HG02763 (cell line): ENCODE results near the gene EZH2.

ENCODE experiments used
- ATAC-seq: cut with Tn5 transposase; IDR thresholded peaks from one replicate; pipeline ENCODE4 v1.9.1; 2021; ENCODE audit warnings: mild to moderate bottlenecking, moderate library complexity; ENCODE audit not compliant: unreplicated experiment

The EZH2 gene

DNA sequence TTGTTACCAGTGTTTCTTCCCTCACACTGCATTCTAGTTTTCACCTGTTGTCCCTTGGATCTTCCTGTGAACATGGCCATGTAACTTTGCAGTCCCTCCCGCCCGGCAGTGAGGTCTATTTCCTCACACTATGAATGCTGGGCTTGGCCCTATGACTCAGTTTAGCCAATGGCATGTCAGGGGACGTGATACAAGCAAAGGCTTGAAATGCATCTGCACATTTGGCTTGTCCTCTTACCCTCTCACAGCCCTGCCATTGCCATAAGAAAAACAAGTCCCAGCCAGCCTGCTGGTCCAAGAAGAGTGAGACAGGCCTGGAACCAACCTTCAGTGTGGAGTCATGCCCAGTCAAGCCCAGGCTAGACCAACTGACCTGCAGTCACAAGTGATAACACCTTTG is 17.1 kb upstream of the EZH2 start:
- no peak for ATAC-seq

DNA sequence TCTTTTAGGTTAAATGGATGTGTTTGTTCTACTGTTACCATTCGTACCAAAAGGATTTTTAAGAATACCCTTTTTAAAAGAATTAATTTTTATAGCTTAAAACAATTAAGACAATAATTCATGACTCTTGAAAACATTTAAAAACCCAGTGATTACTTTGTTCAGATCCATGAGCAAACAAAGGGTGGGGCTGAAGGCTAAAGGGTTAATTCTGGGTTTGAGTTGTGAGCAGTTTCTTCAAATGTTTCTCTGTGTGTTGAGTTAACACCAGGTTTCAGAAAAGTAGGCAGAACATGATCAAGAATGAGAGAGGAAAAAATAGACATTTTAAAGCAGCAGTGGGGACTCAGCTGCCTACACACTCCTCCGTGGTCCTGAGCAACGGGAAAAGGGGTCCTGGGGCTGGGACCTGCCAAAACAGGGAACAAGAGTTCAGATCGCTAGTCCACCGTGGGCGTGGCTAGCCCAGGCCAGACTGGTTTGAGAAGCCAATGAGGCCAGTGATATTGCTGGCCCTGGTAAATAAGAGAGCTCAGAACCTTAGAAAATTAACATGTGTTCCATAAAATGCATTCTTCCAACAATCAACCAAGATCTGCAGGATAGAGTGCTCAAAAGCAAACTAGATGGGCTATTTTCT is 14.9 kb upstream of the EZH2 start:
- no peak for ATAC-seq

DNA sequence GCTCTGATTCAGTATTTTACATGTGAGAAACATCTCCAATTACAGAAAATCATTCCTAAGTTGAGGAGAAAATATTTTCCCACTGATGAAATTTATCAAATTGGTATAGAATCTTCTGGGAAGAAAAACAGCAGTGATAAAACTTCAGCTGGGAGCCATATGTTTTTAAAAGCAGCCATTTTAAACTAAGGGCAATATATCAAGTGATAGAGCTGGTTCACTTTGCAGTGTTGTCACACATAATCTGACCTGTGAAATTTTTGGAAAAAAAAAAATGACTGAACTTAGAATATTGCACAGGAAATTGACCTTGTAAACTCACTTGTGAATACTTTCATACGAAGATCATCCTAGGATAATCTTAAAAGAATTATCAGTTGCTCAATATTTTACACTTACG is 10.5 kb upstream of the EZH2 start:
- no peak for ATAC-seq

DNA sequence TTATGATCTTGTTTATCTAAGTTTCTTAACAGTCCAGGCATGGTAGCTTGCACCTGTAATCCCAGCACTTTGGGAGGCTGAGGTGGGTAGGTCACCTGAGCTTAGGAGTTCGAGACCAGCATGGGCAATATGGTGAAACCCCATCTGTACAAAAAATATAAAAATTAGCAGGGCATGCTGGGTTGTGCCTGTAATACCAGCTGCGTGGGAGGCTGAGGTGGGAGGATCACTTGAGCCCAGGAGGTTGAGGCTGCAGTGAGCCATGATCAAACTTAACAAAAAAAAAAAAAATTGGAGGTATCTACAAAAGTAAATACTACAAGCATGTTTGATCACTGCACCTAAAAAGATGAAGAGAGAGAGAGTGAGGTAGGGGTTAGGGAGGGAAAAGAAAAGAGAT is 9.0 kb upstream of the EZH2 start:
- ATAC-seq: no peak

DNA sequence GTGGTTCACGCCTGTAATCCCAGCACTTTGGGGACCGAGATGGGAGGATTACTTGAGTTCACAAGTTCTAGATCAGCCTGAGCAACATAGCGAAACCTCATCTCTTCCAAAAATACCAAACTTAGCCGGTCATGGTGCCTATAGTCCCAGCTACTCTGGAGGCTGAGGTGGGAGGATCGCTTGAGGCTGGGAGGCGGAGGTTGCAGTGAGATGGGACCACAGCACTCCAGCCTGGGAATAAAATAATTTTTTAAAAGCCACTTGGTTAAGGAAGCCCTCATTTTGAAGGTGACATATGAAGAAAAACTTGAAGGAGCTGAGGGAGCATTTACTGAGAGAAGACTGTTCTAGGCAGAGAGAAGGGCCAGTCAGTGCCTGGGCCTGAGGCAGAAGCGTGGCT is 4.2 kb upstream of the EZH2 start:
- ATAC-seq: no peak

DNA sequence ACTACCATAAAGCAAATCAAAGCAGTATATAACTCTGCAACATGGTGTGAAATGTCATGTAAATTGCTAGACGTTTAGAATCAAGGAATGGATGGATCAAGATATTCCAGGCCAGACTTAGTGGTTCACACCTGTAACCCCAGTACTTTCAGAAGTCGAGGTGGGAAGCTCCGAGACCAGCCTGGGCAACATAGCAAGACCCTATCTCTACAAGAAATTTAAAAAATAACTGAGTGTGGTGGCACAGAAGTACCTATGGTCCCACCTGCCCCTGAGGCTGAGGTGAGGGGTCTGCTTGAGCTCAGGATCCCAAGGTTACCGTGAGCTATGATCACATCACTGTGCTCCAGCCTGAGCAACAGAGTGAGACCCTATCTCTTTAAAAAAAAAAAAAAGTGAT is 2.8 kb upstream of the EZH2 start:
- no peak for ATAC-seq

DNA sequence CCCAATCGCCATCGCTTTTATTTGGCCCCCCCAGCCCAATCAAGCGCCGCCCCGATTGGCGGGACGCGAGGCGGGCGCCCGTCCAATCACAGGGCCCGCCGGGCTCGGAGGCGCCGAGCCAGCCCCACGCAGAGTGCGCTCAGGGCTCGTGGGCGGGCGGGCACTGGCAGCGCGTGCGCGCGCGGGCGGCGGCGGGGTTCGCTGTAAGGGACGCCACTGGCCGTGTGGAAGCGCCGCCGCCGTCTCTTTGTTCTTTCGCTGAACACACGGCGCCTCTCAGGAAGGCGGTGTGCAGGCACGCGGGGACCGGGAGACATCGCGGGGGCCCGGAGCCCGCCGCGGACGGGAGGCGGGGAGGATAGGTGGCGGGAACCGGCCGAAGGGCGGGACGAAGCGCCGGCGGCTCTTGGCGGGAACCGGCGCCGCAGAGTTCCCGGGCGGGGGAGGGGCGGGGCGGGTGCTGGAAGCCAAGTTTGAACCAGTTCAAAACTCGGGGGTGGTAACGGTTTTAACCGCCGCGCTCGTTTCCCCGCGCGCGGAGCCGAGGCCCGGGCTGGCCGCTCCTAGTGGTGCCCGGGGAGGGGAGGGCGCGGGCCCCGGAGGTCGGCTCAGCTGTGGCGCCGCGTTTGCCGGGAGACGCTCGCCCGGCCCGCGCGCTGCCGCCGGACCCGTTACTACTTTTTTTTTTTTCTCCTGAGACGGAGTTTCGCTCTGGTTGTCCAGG is 370 bp upstream of the EZH2 start:
- peak; percentile 91 for ATAC-seq

DNA sequence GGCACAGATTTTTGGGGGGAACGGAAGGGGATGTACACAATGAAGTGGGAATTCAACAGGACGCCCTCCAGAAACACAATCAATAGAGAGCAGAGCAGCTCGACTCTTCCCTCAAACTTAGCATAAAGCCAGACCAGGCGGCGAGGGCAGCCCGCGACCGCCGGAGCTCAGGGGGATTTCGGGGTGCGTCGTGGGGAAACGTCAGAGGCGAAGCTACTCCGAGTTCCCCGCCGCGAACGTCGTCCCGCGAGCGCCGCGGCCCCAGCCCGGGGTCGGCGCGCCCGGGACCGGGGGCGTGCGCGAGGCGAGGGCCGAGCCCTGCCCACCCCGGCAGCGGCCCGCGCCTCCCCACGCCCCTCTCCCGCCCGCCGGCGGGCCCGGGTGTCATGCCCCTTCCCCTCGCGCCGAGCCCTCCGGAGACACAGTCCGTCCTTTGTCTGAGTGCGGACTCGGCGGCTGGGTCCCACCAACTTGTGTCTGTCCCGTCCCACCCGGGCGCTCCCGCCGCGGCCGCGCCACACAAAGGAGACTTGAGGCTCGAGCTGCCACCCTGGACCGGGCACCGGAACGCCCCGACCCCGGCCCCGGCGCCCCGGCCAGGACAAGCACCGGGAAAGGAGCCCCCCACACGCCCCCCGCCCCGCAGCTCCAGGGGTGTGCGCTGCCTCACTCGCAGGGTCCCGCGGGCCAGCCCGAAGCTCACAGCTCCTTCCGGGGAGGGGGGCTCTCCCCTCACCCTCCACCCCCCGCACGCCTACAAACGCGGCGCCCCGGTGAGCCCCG is 634 bp downstream of the EZH2 start:
- ATAC-seq: peak; percentile 27

DNA sequence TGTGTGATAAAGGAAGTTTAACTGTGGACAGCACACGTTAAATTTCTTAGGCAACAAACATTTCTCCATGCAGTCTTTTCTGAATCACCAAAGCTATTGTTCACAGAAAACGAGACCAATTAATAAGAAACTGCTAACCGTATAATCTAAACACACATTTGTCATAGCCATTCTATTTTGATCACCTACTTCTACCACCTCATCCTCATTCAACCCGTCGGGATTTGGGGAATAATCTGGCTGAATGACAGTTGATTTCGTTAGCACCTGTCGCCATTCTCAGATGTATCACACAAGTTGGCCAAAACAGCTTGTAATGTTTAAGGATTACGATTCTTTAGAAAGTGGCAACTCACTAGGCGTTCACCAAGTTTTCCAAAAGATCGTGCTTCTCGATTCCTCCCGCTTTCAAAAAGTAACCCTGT is 1.2 kb downstream of the EZH2 start:
- ATAC-seq: no peak

DNA sequence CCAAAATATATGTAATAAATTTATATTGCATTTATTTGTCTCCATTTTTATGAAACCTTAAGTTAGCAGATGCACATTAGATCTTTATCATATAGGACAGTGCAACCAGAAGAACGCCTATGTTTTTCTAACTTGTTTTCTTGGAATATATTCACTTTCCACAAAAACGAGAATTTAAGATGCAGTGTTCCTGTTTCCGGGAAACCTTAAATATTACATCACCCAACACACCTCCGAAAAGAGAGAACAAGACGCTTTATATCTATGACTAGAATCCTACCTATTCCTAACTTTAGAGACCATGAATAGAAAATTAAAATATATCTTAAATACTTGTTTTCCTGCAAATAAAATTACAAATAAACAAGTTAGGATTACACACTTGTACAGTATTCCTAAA is 1.9 kb downstream of the EZH2 start:
- no peak for ATAC-seq

DNA sequence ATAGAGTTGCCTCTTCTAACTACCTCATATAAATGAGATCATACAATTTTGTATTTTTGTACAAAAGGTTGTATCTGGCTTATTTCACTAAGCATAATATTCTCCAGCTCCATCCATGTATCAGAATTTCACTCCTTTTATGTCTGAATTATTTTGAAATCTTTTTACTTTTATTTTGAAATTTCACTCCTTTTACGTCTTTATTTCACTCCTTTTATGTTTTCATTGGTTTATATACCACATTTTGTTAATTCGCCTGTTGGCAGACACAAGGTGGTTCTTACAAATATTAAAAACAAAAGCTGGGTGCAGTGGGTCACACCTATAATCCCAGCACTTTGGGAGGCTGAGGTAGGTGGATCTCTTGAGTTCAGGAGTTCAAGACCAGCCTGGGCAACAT is 5.8 kb downstream of the EZH2 start:
- no peak for ATAC-seq

DNA sequence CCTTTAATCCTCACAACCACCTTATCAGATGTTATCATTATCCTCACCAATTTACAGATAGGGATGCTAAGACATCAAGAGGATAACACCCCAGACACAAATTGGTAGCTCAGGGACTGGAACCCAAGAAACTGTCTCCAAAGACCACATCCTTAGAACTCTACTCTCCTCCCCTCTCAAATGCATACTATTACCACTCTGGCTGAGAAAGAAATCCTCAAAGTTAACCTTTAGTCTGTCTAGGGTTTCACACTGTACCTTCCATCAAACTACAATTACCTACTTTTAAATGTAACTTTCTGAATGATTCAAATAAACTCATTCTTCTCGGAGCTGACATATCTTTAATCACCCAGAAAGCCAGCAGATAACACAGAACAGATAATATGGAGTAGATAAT is 6.6 kb downstream of the EZH2 start:
- no peak for ATAC-seq

DNA sequence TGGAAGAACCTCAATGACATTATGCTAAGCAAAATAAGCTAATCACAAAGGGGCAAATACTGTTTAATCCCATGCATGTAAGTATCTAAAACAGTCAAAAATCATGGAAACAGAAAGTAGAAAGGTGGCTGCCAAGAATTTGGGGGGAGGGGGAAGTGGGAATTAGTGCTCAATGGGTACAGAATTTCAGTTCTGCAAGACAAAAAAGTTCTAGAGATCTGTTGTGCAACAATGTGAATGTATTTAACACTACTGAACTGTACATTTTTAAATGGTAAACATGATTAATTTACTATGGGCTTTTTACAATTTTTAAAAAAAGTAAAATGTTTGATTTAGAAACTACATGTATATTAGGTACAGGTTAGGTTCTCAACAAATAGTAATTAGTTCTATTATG is 11.9 kb downstream of the EZH2 start:
- ATAC-seq: no peak

DNA sequence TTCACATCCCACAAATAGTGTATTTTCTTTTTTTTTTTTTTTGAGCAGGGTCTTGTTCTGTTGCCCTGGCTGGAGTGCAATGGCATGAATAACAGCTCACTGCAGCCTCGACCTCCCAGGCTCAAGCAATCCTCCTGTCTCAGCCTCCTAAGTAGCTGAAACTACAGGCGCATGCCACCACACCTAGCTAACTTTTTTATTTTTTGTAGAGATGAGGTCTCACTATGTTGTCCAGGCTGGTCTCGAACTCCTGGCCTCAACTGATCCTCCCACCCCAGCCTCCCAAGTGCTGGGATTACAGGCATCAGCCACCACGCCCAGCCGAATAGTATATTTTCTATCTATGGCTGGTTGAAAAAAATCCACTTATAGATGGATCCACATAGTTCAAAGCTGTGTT is 12.5 kb downstream of the EZH2 start:
- ATAC-seq: no peak

DNA sequence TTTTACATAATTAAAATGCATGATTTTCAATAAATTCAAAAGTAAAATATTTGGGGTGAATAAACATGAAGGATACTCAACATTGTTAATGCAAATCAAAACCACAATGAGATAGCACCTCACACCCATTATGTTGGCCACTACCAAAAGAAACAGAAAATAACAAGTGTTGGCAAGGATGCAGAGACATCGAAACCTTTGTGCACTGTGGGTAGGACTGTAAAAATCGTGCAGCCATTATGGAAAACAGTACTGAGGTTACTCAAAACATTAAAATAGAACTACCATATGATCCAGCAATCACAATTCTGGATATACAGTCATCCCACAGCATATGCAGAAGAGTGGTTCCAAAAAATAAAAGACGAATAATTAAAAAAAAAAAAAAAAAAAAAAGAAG is 13.1 kb downstream of the EZH2 start:
- ATAC-seq: no peak

DNA sequence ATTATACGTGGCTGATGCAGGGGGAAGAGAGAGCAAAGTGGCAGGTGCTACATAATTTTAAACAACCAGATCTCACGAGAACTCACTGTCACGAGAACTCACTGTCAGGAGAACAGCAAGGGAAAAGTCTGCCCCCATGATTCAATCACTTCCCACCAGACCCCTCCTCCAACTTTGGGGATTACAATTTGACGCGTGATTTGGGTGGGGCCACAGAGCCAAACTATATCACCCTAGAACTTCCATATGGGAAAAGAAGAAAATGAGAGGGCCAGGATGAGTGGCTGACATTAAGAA is 15.8 kb downstream of the EZH2 start:
- ATAC-seq: no peak

DNA sequence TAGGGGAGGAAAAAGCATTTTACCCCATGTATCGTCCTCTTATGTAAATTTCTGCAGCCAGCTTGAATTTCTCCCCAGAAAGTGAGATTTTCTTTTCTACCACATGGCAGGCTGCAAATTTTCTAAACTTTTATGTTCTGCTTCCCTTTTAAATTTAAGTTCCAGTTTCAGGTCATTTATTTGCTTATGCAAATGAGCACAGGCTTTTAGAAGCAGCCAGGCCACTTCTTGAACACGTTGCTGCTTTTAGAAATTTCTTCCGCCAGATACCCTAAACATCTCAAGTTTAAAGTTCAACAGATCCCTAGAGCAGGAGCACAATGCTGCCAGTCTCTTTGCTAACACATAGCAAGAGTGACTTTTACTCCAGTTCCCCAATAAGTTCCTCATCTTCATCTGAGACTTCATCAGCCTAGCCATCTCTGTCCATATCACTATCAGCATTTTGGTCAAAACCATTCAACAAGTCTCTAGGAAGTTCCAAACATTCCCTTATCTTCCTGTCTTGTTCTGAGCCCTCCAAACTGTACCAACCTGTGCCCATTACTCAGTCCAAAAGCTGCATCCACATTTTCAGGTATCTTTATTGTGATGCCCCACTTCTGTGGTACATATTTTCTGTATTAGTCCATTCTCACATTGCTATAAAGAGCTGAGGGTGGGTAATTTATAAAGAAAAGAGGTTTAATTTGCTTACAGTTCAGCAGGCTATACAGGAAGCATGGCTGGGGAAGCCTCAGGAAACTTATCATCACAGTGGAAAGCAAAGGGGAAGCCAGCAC is 16.3 kb downstream of the EZH2 start:
- no peak for ATAC-seq

DNA sequence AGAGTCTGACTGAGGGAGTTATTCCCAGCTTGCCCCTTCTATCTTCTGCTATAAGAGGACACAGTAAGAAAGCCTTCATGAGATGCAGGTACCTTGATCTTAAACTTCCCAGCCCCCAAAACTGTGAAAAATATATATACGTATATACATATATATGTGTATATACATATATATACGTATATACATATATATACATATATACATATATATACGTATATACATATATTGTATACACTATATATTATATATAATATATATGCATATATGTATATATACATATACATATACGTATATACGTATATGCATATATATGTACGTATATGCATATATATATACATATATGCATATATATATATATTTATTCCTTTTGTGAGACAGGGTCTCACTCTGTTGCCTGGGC is 17.7 kb downstream of the EZH2 start:
- no peak for ATAC-seq

DNA sequence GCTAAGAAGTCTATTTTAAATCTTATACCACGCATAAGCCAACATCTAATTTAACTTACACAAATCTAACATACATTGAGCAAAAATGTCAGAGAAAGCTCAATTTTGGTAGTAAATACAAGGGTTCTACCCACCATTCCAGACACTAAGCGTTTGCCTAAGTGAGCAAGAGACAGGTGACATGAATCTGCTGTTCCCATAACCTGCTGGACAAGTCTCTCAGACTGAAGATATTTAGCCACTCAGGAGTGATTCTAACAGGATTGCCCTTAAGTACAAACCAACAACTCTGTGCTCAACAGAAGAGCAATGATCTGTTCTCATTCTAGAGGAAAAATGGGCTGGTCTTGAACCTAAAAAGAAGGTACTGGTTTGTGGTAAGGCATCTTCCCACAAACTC is 18.8 kb downstream of the EZH2 start:
- ATAC-seq: no peak

DNA sequence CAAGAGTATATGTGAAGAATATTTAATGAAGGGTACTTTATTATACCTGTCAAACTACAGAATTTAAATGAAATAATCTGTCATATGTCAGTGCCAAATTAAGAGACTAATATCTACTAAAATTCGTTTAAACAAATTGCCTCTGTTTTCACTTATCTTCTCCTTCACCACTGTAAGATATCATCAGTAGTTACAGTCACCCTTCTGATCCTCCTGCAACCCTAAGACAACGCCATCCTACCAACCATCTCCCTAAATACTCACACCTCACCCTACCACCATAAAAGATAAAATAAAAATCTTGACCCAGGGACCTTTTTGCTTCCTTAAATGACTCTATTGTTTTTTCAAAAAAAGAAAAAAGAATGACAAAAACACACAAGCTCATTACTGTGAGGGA is 20.8 kb downstream of the EZH2 start:
- no peak for ATAC-seq

DNA sequence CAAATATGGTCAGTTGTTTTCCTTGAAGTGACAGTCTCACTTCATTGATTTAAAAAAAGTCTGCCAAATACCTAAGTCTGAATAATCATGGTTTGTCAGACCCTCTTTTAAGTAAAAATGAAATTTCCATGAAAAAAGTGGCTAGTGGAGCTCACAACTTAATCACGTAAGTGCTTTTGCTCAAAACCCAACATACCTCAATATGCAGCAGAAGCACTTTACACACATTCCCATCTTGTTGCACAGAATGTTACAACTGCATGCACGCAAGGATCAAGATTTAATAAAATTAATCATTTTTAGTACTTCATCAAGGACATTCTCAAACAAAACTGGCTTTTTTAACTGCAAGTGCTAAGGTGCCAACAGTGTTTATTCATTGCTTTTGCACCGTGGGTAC is 21.6 kb downstream of the EZH2 start:
- ATAC-seq: no peak

DNA sequence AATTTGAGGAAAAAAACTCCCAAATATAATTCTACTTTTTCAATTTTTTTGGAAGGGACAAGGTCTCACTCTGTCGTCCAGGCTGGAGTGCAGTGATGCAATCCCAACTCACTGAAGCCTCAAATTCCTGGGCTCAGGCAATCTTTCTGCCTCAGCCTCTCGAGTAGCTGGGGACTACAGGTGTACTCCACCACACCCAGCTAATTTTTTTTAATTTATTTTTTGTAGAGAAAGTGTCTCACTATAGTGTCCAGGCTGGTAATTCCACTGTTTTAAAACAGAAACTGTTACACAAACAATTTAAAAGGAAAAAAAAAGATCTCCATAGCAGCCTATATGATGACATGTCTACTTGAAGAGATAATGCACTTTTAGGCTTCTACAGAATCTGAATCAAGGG is 25.6 kb downstream of the EZH2 start:
- ATAC-seq: no peak
